Esophagus (tissue), 2 donors: ENCODE measurements around the gene ZDHHC22. TPM values are rescaled to one million over a fixed set of nuclear protein-coding genes. Genes with fewer than 3 reads are reported as not detected.

Source experiments
- H3K27ac ChIP-seq, 2 donors: one replicate each; pipeline ENCODE4 v1.5.1; 2013; ENCODE audit warnings: low read depth in 2 of 2, mild to moderate bottlenecking in 2 of 2, inconsistent platforms in 1 of 2, low read length in 1 of 2, moderate library complexity in 1 of 2
- H3K27me3 ChIP-seq, 2 donors: one replicate each; pipeline ENCODE4 v1.6.1; 2013; ENCODE audit warnings: low read length in 2 of 2, control low read depth in 1 of 2, mild to moderate bottlenecking in 1 of 2; ENCODE audit not compliant: insufficient read depth in 2 of 2, control insufficient read depth in 1 of 2
- H3K36me3 ChIP-seq, 2 donors: one replicate each; pipeline ENCODE4 v1.6.1; 2013; ENCODE audit warnings: low read length in 1 of 2; ENCODE audit not compliant: control insufficient read depth in 2 of 2, insufficient read depth in 2 of 2
- H3K4me1 ChIP-seq, 2 donors: one replicate each; pipeline ENCODE4 v1.6.1; 2013; ENCODE audit warnings: low read length in 1 of 2; ENCODE audit not compliant: control insufficient read depth in 2 of 2, insufficient read depth in 2 of 2
- H3K4me3 ChIP-seq, 2 donors: one replicate each; pipeline ENCODE4 v1.5.1; 2013; ENCODE audit warnings: low read length in 2 of 2, mild to moderate bottlenecking in 2 of 2, low read depth in 1 of 2, moderate library complexity in 1 of 2
- H3K9me3 ChIP-seq, 2 donors: one replicate each; pipeline ENCODE4 v1.6.1; 2013; ENCODE audit warnings: mild to moderate bottlenecking in 2 of 2, low read depth in 1 of 2, low read length in 1 of 2, moderate library complexity in 1 of 2; ENCODE audit not compliant: control insufficient read depth in 2 of 2, insufficient read depth in 1 of 2
- WGBS, 2 donors: extraction: QIAGEN DNeasy Blood & Tissue Kit; methylation state at CpG; one replicate each; pipeline ENCODE4 v1.1.7; 2013; 5-methylcytosine and 5-hydroxymethylcytosine counted together
- polyA plus RNA-seq, 2 donors: library from polyadenylated mRNA; stranded (reverse); fragments of 200-250 nt; gene quantifications; one replicate each; pipeline ENCODE4 v1.2.3, GENCODE V29; 2013
- donor health status: healthy with polysubstance abuse.
- donor health status: Bipolar disorder and iron deficiency.

The ZDHHC22 gene
- polyA plus RNA-seq, 2 donors = not detected

- H3K9me3 ChIP-seq = no peaks in the 10 kb centered on the region
- no peak overlapping the region for H3K27ac ChIP-seq
- H3K4me3 ChIP-seq = no peak overlapping the region
- peaks cover 0 to 7% of the 10 kb centered on the region in 2 donors for H3K4me1 ChIP-seq
- 8 to 14% methylated on average over 18 of the region's 18 CpGs for WGBS, 2 donors
- no peaks in the 10 kb centered on the region for H3K36me3 ChIP-seq
- H3K27me3 ChIP-seq = no peaks in the 10 kb centered on the region
Measured at GRCh38 chr14:77158175-77158881, 16.7 kb upstream of the ZDHHC22 start.

GRCh38 chr14:77157740-77158139, 16.1 kb upstream of the ZDHHC22 start:
- 48 to 57% methylated on average over 11 of the region's 11 CpGs for WGBS, 2 donors
- Histone ChIP-seq H3K27me3 (no peaks in the 10 kb centered on the region), H3K9me3 (no peaks in the 10 kb centered on the region), H3K4me1 (peaks cover 0 to 10% of the 10 kb centered on the region in 2 donors), H3K4me3 (no peak overlapping the region), H3K27ac (no peak overlapping the region), H3K36me3 (no peaks in the 10 kb centered on the region)

GRCh38 chr14:77155083-77155482, 13.5 kb upstream of the ZDHHC22 start:
- peaks cover 0 to 10% of the 10 kb centered on the region in 2 donors for H3K4me1 ChIP-seq
- no peaks in the 10 kb centered on the region for H3K36me3 ChIP-seq
- no peaks in the 10 kb centered on the region for H3K9me3 ChIP-seq
- whole genome bisulfite sequencing, 2 donors = 61 to 65% methylated on average over 2 of the region's 2 CpGs
- no peak overlapping the region for H3K4me3 ChIP-seq
- H3K27me3 ChIP-seq = no peaks in the 10 kb centered on the region
- no peak overlapping the region for H3K27ac ChIP-seq

- Histone ChIP-seq H3K9me3 (no peaks in the 10 kb centered on the region), H3K4me3 (no peak overlapping the region), H3K36me3 (no peaks in the 10 kb centered on the region), H3K4me1 (peaks cover 0 to 10% of the 10 kb centered on the region in 2 donors), H3K27me3 (no peaks in the 10 kb centered on the region), H3K27ac (no peak overlapping the region)
- WGBS, 2 donors = 47 to 55% methylated on average over 7 of the region's 7 CpGs
Measured at GRCh38 chr14:77154421-77154820, 12.8 kb upstream of the ZDHHC22 start.

GRCh38 chr14:77153802-77154201, 12.2 kb upstream of the ZDHHC22 start:
- no peaks in the 10 kb centered on the region for H3K36me3 ChIP-seq
- 97% methylated on average over 3 of the region's 3 CpGs for WGBS, 2 donors
- H3K4me3 ChIP-seq = no peak overlapping the region
- H3K9me3 ChIP-seq = no peaks in the 10 kb centered on the region
- H3K4me1 ChIP-seq = peaks cover 0 to 10% of the 10 kb centered on the region in 2 donors
- no peaks in the 10 kb centered on the region for H3K27me3 ChIP-seq
- no peak overlapping the region for H3K27ac ChIP-seq

- Histone ChIP-seq H3K9me3 (no peaks in the 10 kb centered on the region), H3K4me3 (no peak overlapping the region), H3K27ac (no peak overlapping the region), H3K36me3 (no peaks in the 10 kb centered on the region), H3K27me3 (no peaks in the 10 kb centered on the region), H3K4me1 (peaks cover 0 to 2% of the 10 kb centered on the region in 2 donors)
- WGBS, 2 donors = 33 to 41% methylated on average over 2 of the region's 2 CpGs
Measured at GRCh38 chr14:77151918-77152588, 10.5 kb upstream of the ZDHHC22 start.

- Histone ChIP-seq H3K27ac (no peak overlapping the region), H3K9me3 (no peaks in the 10 kb centered on the region), H3K4me3 (no peak overlapping the region), H3K4me1 (peaks cover 0 to 2% of the 10 kb centered on the region in 2 donors), H3K36me3 (no peaks in the 10 kb centered on the region), H3K27me3 (no peaks in the 10 kb centered on the region)
- WGBS, 2 donors = 5% methylated on average over 5 of the region's 5 CpGs
Measured at GRCh38 chr14:77151245-77151644, 9.7 kb upstream of the ZDHHC22 start.

- H3K27me3 ChIP-seq = peaks cover 0 to 5% of the 10 kb centered on the region in 2 donors
- H3K4me3 ChIP-seq = no peak overlapping the region
- no peaks in the 10 kb centered on the region for H3K9me3 ChIP-seq
- WGBS, 2 donors = 60 to 69% methylated on average over 8 of the region's 8 CpGs
- no peak overlapping the region for H3K27ac ChIP-seq
- no peaks in the 10 kb centered on the region for H3K36me3 ChIP-seq
- peaks cover 0 to 2% of the 10 kb centered on the region in 2 donors for H3K4me1 ChIP-seq
Measured at GRCh38 chr14:77148510-77149231, 7.1 kb upstream of the ZDHHC22 start.

GRCh38 chr14:77145975-77146740, 4.6 kb upstream of the ZDHHC22 start:
- Histone ChIP-seq H3K27ac (no peak overlapping the region), H3K27me3 (peaks cover 0 to 5% of the 10 kb centered on the region in 2 donors), H3K36me3 (no peaks in the 10 kb centered on the region), H3K4me1 (peaks cover 0 to 5% of the 10 kb centered on the region in 2 donors), H3K4me3 (no peak overlapping the region), H3K9me3 (no peaks in the 10 kb centered on the region)
- WGBS, 2 donors = 9% methylated on average over 10 of the region's 10 CpGs
